Uterus (tissue), 4 donors: ENCODE data around the gene COL4A2. TPM values are rescaled to one million over a fixed set of nuclear protein-coding genes. Genes with fewer than 3 reads are reported as not detected.

Source experiments
- DNase-seq, 2 donors: peaks; one replicate each; pipeline ENCODE4 v3.0.0-alpha.2; 2019 to 2020
- H3K27ac ChIP-seq, 2 donors: fragments of 200-600 bp; sonication (generic); 1 replicate in 1 of 2; 2 replicates in 1 of 2; pipeline ENCODE4 v1.5.1; 2016 to 2018
- H3K27me3 ChIP-seq, 2 donors: fragments of 200-600 bp; sonication (generic); one replicate each; pipeline ENCODE4 v1.5.1; 2018 to 2019; ENCODE audit warnings: control low read depth in 1 of 2
- H3K36me3 ChIP-seq, 2 donors: fragments of 200-600 bp; sonication (generic); one replicate each; pipeline ENCODE4 v1.5.1; 2019; ENCODE audit warnings: control low read depth in 1 of 2
- H3K4me1 ChIP-seq, 2 donors: fragments of 200-600 bp; sonication (generic); one replicate each; pipeline ENCODE4 v1.5.1; 2018 to 2019; ENCODE audit warnings: control low read depth in 1 of 2
- H3K4me3 ChIP-seq, 2 donors: fragments of 200-600 bp; sonication (generic); 1 replicate in 1 of 2; 2 replicates in 1 of 2; pipeline ENCODE4 v1.5.1; 2018 to 2019; ENCODE audit warnings: mild to moderate bottlenecking in 1 of 2
- H3K9me3 ChIP-seq, 2 donors: fragments of 200-600 bp; sonication (generic); one replicate each; pipeline ENCODE4 v1.5.1; 2019; ENCODE audit warnings: control low read depth in 1 of 2
- CTCF ChIP-seq, 4 experiments: fragments of 200-600 bp in 2 of 4; fragments of 450-650 bp in 2 of 4; sonication (generic) in 2 of 4; IDR thresholded peaks; one replicate each; pipeline ENCODE4 v1.5.1; 2016 to 2019; ENCODE audit warnings: antibody characterized with exemption in 4 of 4, mild to moderate bottlenecking in 2 of 4, moderate library complexity in 1 of 4
- POLR2A ChIP-seq, 2 donors: fragments of 450-650 bp; IDR thresholded peaks; one replicate each; pipeline ENCODE4 v1.6.1; 2016; ENCODE audit warnings: antibody characterized with exemption in 2 of 2, mild to moderate bottlenecking in 1 of 2, moderate library complexity in 1 of 2
- intact Hi-C: fragments of 100-400 bp; cut with DNase I; formaldehyde crosslinking; loops from one replicate; pipeline ENCODE4 v1.15.1; 2023; ENCODE audit warnings: low total_unique reads
- total RNA-seq, 4 donors: library from RNA; depleted of rRNA in 3 of 4; stranded (reverse); fragments of >200 nt in 3 of 4; gene quantifications; one replicate each; pipeline versions ENCODE4 v1.1.0 to v1.2.4, GENCODE V29; 2014 to 2023
- donor health status: DM: yes; HTN: yes; CAD: no.

COL4A2 gene
- total RNA-seq, 4 donors from 2014 or later = 157 to 606 (median 284) TPM

DNA sequence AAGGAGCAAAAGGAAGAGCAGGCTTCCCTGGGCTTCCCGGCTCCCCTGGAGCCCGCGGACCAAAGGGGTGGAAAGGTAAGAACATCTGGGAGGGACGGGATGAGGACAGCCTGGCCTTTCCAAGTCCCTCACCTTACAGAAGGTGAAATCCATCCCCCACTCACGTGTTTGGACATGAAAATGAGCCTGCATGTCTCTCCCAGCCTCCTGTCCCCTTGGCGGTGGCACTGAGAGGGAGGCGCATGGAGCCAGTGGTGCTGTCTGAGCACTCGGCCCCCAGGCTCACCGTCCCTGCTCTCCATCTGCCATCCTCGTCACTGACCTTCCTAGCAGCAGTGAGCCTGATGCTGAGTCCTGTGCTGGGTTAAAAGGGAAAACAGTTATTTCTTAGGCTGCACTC lies 150.3 kb downstream of the COL4A2 start:
- no peak for DNase-seq
- intact Hi-C loops = no loop called here
- Histone ChIP-seq H3K4me3 (no peak overlapping the region), H3K36me3 (no peaks in the 10 kb centered on the region), H3K4me1 (no peaks in the 10 kb centered on the region), H3K27ac (no peak overlapping the region), H3K9me3 (no peaks in the 10 kb centered on the region), H3K27me3 (no peaks in the 10 kb centered on the region)
- TF ChIP-seq POLR2A (IDR thresholded peaks at IDR 0.05) (no peak), CTCF (IDR thresholded peaks at IDR 0.05) (no peak)

DNA sequence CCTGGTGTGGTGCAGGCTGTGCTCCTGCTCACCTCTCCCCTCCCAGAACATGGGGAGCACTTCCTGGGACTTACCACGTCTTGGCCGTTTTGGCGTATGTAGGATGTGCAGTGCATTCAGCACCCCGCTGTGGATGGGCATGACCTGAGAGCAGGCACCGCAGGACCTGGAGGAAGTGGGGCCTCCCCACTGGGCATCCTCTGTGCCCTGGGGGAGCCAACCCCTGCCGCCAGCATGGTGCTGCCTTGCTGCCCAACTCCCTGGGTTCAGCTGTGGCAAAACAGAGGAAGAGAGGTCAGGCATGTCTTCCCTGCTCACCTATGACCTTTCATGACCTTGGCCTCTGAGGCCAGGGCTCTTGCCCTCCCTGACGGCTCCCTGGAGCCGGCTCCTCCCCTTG lies 150.9 kb downstream of the COL4A2 start:
- no peaks in the 10 kb centered on the region for H3K27me3 ChIP-seq
- no peak overlapping the region for H3K27ac ChIP-seq
- DNase-seq = no peak
- intact Hi-C loops = no loop called here
- no peaks in the 10 kb centered on the region for H3K36me3 ChIP-seq
- H3K4me1 ChIP-seq = no peaks in the 10 kb centered on the region
- no peak overlapping the region for H3K4me3 ChIP-seq
- TF ChIP-seq CTCF (IDR thresholded peaks at IDR 0.05) = no peak
- TF ChIP-seq POLR2A (IDR thresholded peaks at IDR 0.05) = no peak
- H3K9me3 ChIP-seq = no peaks in the 10 kb centered on the region

DNA sequence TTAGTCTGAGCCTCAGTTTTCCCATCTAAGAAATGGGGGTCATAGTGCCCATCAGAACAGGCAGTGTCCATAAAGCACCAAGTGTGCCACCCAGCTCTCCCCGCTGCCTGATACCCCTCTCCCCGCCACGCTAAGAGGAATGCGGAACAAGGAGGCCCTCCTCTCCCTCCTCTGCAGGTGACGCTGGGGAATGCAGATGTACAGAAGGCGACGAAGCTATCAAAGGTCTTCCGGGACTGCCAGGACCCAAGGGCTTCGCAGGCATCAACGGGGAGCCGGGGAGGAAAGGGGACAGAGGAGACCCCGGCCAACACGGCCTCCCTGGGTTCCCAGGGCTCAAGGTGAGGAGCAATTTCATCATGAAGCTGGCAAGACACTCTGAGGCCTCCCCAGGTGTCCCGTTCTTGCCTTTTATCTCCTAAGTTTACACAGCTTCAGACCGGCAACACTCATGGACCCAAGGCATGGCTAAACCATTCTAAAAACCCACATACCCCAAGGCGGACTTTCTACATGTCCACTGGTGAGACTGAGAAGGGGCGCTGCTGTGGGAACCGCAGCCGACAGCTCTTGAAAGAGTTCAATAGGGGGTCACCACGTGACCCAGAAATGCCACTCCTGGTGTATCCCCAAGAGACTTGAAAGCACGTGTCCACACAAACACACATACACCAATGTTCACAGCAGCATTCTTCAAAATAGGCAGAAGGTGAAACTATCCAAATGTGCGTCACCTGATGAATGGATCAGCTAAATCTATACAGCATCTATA lies 151.7 kb downstream of the COL4A2 start:
- no peak overlapping the region for H3K27ac ChIP-seq
- H3K4me1 ChIP-seq = no peaks in the 10 kb centered on the region
- no peaks in the 10 kb centered on the region for H3K36me3 ChIP-seq
- no peak for DNase-seq
- no peak overlapping the region for H3K4me3 ChIP-seq
- no peaks in the 10 kb centered on the region for H3K27me3 ChIP-seq
- no peaks in the 10 kb centered on the region for H3K9me3 ChIP-seq
- intact Hi-C loops = no loop called here
- TF ChIP-seq CTCF (IDR thresholded peaks at IDR 0.05) (no peak), POLR2A (IDR thresholded peaks at IDR 0.05) (no peak)

DNA sequence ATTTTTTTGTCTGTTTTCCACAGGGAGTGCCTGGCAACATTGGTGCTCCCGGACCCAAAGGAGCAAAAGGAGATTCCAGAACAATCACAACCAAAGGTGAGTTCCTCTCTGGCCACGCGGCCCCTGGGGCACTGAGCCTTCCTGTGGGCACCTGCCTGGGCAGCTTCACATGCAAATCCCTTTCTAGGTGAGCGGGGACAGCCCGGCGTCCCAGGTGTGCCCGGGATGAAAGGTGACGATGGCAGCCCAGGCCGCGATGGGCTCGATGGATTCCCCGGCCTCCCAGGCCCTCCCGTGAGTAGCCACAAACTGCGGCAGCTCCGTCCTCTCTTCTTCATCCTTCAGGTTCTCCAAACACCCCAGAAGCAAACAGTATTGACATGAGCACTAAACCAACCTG lies 155.0 kb downstream of the COL4A2 start:
- intact Hi-C loops = no loop called here
- Histone ChIP-seq H3K9me3 (no peaks in the 10 kb centered on the region), H3K4me1 (no peaks in the 10 kb centered on the region), H3K36me3 (no peaks in the 10 kb centered on the region), H3K4me3 (no peak overlapping the region), H3K27me3 (no peaks in the 10 kb centered on the region), H3K27ac (no peak overlapping the region)
- no peak for DNase-seq
- no peak for TF ChIP-seq POLR2A (IDR thresholded peaks at IDR 0.05)
- no peak for TF ChIP-seq CTCF (IDR thresholded peaks at IDR 0.05)

GRCh38 chr13:110463156-110463555 lies 156.1 kb downstream of the COL4A2 start:
- H3K27ac ChIP-seq = no peak overlapping the region
- H3K4me1 ChIP-seq = no peaks in the 10 kb centered on the region
- no peak for DNase-seq
- no peaks in the 10 kb centered on the region for H3K9me3 ChIP-seq
- intact Hi-C loops = no loop called here
- TF ChIP-seq POLR2A (IDR thresholded peaks at IDR 0.05) (no peak), CTCF (IDR thresholded peaks at IDR 0.05) (no peak)
- no peak overlapping the region for H3K4me3 ChIP-seq
- H3K36me3 ChIP-seq = no peaks in the 10 kb centered on the region
- H3K27me3 ChIP-seq = no peaks in the 10 kb centered on the region
